Liver (tissue), 3 donors: ENCODE measurements around the gene SNRPA1.

Experiments used
- ATF3 ChIP-seq: IDR thresholded peaks from 2 replicates; pipeline ENCODE4 v1.6.1; 2016; ENCODE audit warnings: antibody characterized with exemption
- CTCF ChIP-seq: fragments of 150-350 bp; IDR thresholded peaks from 2 replicates; pipeline ENCODE4 v1.5.1; 2017; ENCODE audit warnings: improper control_type of control experiment, low read depth, low read length; ENCODE audit not compliant: missing input control
- FOXA1 ChIP-seq: IDR thresholded peaks from 2 replicates; pipeline ENCODE4 v1.6.1; 2016; ENCODE audit warnings: antibody characterized with exemption
- GABPA ChIP-seq, 2 donors: IDR thresholded peaks in 1 of 2; conservative IDR thresholded peaks in 1 of 2; 2 replicates each; pipeline ENCODE4 v1.6.1; 2016; ENCODE audit warnings: antibody characterized with exemption in 2 of 2, mild to moderate bottlenecking in 1 of 2, moderate library complexity in 1 of 2
- JUND ChIP-seq, 2 donors: IDR thresholded peaks; 2 replicates each; pipeline ENCODE4 v1.6.1; 2016; ENCODE audit warnings: antibody characterized with exemption in 2 of 2
- MAX ChIP-seq: IDR thresholded peaks from 2 replicates; pipeline ENCODE4 v1.6.1; 2016; ENCODE audit warnings: antibody characterized with exemption
- RAD21 ChIP-seq, 2 donors: IDR thresholded peaks; 2 replicates each; pipeline ENCODE4 v1.6.1; 2016; ENCODE audit warnings: antibody characterized with exemption in 2 of 2, mild to moderate bottlenecking in 2 of 2
- REST ChIP-seq: IDR thresholded peaks from 2 replicates; pipeline ENCODE4 v1.6.1; 2016; ENCODE audit warnings: antibody characterized with exemption, mild to moderate bottlenecking
- SP1 ChIP-seq: IDR thresholded peaks from 2 replicates; pipeline ENCODE4 v1.6.1; 2018; ENCODE audit warnings: antibody characterized with exemption, mild to moderate bottlenecking
- TAF1 ChIP-seq: conservative IDR thresholded peaks from 2 replicates; pipeline ENCODE4 v1.6.1; 2016; ENCODE audit warnings: antibody characterized with exemption, mild to moderate bottlenecking
- donor health status: healthy.
- donor health status: healthy.

GRCh38 chr15:101314336-101315125, 19.5 kb upstream of the SNRPA1 start:
- no peak for TF ChIP-seq CTCF
- no peak for TF ChIP-seq SP1
- no peak for TF ChIP-seq FOXA1
- no peak for TF ChIP-seq GABPA (IDR thresholded peaks at IDR 0.05 in 1 of 2, conservative IDR thresholded peaks at IDR 0.05 in 1 of 2)
- TF ChIP-seq RAD21 (IDR thresholded peaks at IDR 0.05), result no peak
- TF ChIP-seq REST, result no peak
- no peak for TF ChIP-seq MAX
- no peak for TF ChIP-seq TAF1
- TF ChIP-seq ATF3, result no peak
- TF ChIP-seq JUND (IDR thresholded peaks at IDR 0.05), result no peak
